ENCODE results near the gene TPX2. TPM values are rescaled to one million over a fixed set of nuclear protein-coding genes. Genes with fewer than 3 reads are reported as not detected.
A peak's percentile ranks its signal among the peaks of the same experiment; 100 is the strongest.
"Not testable (repeated sequence)": the region's sequence is repeated elsewhere in the genome, so short reads cannot be mapped to it uniquely, and the experiment has no call there.

The TPX2 gene
- total RNA-seq, 2 donors from 2014 or later, result 51.8 to 102 TPM

DNA sequence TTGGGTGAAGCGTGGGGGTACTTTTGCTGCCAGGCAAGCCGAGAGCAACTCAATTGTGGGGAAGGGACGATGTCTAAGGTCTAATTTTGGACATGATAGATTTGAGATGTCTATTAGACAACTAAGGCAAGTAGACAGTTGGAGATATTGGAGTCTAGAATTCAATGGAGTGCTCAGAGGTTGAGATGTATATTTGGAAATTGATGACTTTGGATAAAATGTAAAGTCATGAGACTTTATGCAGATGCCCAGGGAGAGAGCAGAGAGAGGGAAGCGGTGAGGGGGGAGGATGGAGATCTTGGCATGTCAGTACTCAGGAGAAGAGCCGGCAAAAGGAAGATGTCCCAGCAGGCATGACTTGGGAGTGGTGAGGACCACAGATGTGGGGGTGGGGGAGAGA, 87.0 kb downstream of the TPX2 start:
- DNase-seq (ENCODE audit: low spot score), result no peak
- Mint-ChIP-seq H3K4me1 (ENCODE audit: low read depth in 2 of 2) (peaks cover 0 to 4% of the 10 kb centered on the region in 2 donors), H3K4me3 (no peak overlapping the region), H3K9me3 (no peaks in the 10 kb centered on the region), H3K27ac (no peak overlapping the region), H3K36me3 (no peaks in the 10 kb centered on the region), H3K27me3 (peaks cover 0 to 7% of the 10 kb centered on the region in 2 donors)
- no peak for ATAC-seq

DNA sequence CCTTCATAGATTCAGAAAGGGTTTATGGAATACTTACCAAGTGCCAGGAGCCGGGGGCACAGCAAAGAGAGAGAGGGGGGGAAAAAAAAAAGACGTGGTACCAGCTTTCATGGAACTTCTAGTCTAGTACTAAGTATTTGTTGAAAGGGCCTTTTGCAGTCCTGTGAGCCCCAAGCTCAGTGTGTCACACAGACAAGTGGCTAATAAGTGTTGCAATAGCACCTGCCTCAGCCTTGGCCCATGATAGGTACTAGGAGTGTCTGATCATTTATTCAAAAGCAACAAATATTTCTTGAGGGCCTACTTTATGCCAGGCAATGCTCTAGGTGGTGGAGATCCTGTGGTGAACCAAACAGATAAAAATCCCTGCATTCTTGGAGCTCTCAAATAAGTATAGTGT, 88.0 kb downstream of the TPX2 start:
- H3K36me3 Mint-ChIP-seq, result no peaks in the 10 kb centered on the region

DNA sequence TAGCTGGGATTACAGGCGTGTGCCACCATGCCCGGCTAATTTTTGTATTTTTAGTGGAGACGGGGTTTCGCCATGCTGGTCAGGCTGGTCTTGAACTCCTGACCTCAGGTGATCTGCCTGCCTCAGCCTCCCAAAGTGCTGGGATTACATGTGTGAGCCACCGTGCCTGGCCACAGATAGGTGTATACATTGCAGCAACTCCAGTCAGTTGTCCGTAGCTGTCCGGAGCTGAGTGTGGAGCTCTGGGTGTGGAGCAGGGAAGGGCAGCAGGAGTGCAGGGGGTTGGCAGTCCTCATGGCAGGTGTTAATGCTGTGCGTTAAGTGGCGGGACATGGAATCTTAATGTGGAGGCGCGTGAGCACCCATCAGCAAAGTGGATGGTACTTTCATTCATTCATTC, 88.9 kb downstream of the TPX2 start:
- DNase-seq (ENCODE audit: low spot score); H3K36me3 Mint-ChIP-seq; H3K4me1 Mint-ChIP-seq (ENCODE audit: low read depth in 2 of 2); H3K27ac Mint-ChIP-seq; H3K27me3 Mint-ChIP-seq; H3K9me3 Mint-ChIP-seq; H3K4me3 Mint-ChIP-seq; ATAC-seq: not testable (repeated sequence)

More for the DNA sequence above, 88.0 kb downstream of the TPX2 start:
- Mint-ChIP-seq H3K9me3 (no peaks in the 10 kb centered on the region), H3K27me3 (peaks cover 0 to 6% of the 10 kb centered on the region in 2 donors), H3K4me3 (no peak overlapping the region), H3K4me1 (ENCODE audit: low read depth in 2 of 2) (peaks cover 0 to 3% of the 10 kb centered on the region in 2 donors), H3K27ac (no peak overlapping the region)
- ATAC-seq (no peak), DNase-seq (ENCODE audit: low spot score) (peak; percentile 34)

DNA sequence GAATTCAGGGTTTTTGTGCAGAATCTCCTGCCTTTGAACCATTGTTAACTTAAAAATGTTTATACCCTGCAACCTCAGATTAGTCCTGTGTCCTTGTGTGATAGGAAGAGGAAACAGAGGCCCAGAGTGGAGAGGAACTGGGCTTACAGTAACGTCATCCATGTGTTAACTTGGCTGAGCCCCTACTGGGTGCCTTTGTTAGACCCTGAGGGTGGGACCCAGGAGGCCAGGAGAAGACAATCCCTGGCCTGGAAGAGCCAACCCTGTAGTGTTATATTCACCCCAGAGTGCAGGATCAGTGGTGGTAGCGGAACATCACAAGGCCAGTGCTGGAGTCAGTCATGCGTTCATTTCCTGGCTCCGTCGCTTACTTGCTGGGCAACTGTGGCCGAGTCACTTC, 90.6 kb downstream of the TPX2 start:
- H3K4me3 Mint-ChIP-seq, result no peak overlapping the region
- H3K4me1 Mint-ChIP-seq (ENCODE audit: low read depth in 2 of 2), result peaks cover under 1 to 6% of the 10 kb centered on the region in 2 donors
- DNase-seq (ENCODE audit: low spot score) (no peak), ATAC-seq (no peak)
- no peaks in the 10 kb centered on the region for H3K36me3 Mint-ChIP-seq
- H3K27ac Mint-ChIP-seq, result no peak overlapping the region
- H3K27me3 Mint-ChIP-seq, result no peaks in the 10 kb centered on the region
- no peaks in the 10 kb centered on the region for H3K9me3 Mint-ChIP-seq

- Mint-ChIP-seq H3K4me1 (ENCODE audit: low read depth in 2 of 2) (peaks cover 8 to 10% of the 10 kb centered on the region in 2 donors), H3K4me3 (no peak overlapping the region), H3K36me3 (no peaks in the 10 kb centered on the region), H3K27ac (no peak overlapping the region), H3K27me3 (no peaks in the 10 kb centered on the region), H3K9me3 (no peaks in the 10 kb centered on the region)
- ATAC-seq (no peak), DNase-seq (ENCODE audit: low spot score) (no peak)
Measured at GRCh38 chr20:31830406-31830981, 91.4 kb downstream of the TPX2 start.

DNA sequence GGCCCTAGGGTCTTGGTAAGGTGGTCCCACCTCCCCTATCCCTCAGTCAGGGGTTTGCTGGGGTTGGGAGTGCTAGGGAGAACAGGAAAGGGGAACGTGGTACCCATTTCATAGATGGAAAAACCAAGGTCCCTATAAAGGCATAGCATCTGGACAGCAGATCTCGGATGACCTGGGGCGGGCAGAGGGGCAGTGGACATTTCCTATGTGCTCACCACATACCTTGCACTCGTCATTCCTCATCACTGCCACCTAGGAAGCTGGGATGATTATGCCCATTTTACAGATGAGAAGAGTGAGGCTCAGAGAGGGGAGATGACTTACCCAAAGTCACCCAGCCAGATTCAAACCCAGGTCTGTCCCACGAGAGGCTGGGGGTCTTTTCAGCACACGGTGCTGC, 92.1 kb downstream of the TPX2 start:
- Mint-ChIP-seq H3K9me3 (no peaks in the 10 kb centered on the region), H3K36me3 (no peaks in the 10 kb centered on the region), H3K4me1 (ENCODE audit: low read depth in 2 of 2) (peaks cover 12 to 15% of the 10 kb centered on the region in 2 donors), H3K27me3 (no peaks in the 10 kb centered on the region), H3K4me3 (no peak overlapping the region), H3K27ac (no peak overlapping the region)
- ATAC-seq (no peak), DNase-seq (ENCODE audit: low spot score) (no peak)

- no peaks in the 10 kb centered on the region for H3K9me3 Mint-ChIP-seq
- H3K27ac Mint-ChIP-seq, result no peak overlapping the region
- peaks cover 15 to 18% of the 10 kb centered on the region in 2 donors for H3K4me1 Mint-ChIP-seq (ENCODE audit: low read depth in 2 of 2)
- H3K36me3 Mint-ChIP-seq, result no peaks in the 10 kb centered on the region
- no peak overlapping the region for H3K4me3 Mint-ChIP-seq
- DNase-seq (ENCODE audit: low spot score) (no peak), ATAC-seq (no peak)
- H3K27me3 Mint-ChIP-seq, result no peaks in the 10 kb centered on the region
Measured at GRCh38 chr20:31831771-31832306, 92.7 kb downstream of the TPX2 start.

DNA sequence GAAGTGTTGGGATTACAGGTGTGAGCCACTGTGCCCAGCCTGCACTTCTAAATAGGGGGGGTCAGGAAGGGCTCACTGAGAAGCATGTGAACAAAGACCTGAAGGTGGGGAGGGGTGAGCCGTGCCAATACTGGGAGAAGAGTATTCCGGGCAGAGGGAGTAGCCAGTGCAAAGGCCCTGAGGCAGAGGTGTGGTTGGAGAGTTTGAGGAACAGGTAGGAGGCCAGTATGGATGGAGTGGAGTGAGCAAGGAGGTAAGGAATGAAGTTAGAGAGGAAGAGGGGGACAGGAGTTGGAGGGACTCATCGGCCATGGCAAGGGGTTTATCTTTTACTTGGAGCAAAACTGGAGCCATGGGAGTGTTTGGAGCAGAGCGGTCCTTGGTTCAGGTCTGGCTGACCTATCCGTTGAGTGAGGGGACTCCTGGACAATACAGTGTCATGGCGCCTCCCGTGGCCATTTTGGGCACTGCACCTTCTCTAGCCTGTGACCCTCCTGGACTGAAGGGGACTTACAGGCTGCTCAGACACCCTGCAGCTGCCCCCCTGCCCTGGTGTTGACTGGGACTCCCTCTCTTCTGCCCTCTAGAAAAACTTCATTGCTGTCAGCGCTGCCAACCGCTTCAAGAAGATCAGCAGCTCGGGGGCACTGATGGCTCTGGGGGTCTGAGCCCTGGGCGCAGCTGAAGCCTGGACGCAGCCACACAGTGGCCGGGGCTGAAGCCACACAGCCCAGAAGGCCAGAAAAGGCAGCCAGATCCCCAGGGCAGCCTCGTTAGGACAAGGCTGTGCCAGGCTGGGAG, 94.2 kb downstream of the TPX2 start:
- no peak for ATAC-seq
- peak; percentile 76 for DNase-seq (ENCODE audit: low spot score)
- no peaks in the 10 kb centered on the region for H3K27me3 Mint-ChIP-seq
- H3K9me3 Mint-ChIP-seq, result no peaks in the 10 kb centered on the region
- H3K27ac Mint-ChIP-seq, result no peak overlapping the region
- H3K4me3 Mint-ChIP-seq, result no peak overlapping the region
- no peaks in the 10 kb centered on the region for H3K36me3 Mint-ChIP-seq
- peaks cover 15 to 18% of the 10 kb centered on the region in 2 donors for H3K4me1 Mint-ChIP-seq (ENCODE audit: low read depth in 2 of 2)

- peaks cover 15 to 18% of the 10 kb centered on the region in 2 donors for H3K4me1 Mint-ChIP-seq (ENCODE audit: low read depth in 2 of 2)
- no peaks in the 10 kb centered on the region for H3K36me3 Mint-ChIP-seq
- H3K9me3 Mint-ChIP-seq, result no peaks in the 10 kb centered on the region
- H3K27me3 Mint-ChIP-seq, result no peaks in the 10 kb centered on the region
- ATAC-seq, result no peak
- no peak for DNase-seq (ENCODE audit: low spot score)
- no peak overlapping the region for H3K27ac Mint-ChIP-seq
- no peak overlapping the region for H3K4me3 Mint-ChIP-seq
Measured at GRCh38 chr20:31833931-31834521, 94.9 kb downstream of the TPX2 start.

DNA sequence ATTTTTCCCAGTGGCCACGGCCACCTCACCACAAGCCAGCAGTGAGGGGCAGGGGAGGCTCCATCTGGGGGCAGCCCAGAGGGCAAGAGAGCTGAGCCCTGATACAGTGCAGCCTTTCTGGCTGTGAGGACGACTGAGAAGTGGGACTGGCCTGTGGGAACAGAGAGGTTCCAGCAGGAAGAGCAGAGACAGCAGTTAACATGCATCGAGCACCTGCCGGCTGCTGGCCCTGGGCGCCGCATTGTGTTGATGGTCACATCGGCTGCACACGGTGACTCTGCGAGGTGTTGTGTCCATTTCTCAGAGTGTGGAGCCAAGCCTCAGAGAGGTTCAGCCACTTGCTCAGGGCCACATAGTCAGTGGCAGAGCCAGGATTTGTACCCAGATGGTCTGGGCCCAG, 96.5 kb downstream of the TPX2 start:
- H3K27me3 Mint-ChIP-seq, result no peaks in the 10 kb centered on the region
- ATAC-seq (peak in 1 of 2 donors; percentile 12), DNase-seq (ENCODE audit: low spot score) (no peak)
- H3K9me3 Mint-ChIP-seq, result no peaks in the 10 kb centered on the region
- no peak overlapping the region for H3K27ac Mint-ChIP-seq
- H3K4me3 Mint-ChIP-seq, result peak overlapping the region; percentile 61
- no peaks in the 10 kb centered on the region for H3K36me3 Mint-ChIP-seq
- peaks cover 15 to 18% of the 10 kb centered on the region in 2 donors for H3K4me1 Mint-ChIP-seq (ENCODE audit: low read depth in 2 of 2)

DNA sequence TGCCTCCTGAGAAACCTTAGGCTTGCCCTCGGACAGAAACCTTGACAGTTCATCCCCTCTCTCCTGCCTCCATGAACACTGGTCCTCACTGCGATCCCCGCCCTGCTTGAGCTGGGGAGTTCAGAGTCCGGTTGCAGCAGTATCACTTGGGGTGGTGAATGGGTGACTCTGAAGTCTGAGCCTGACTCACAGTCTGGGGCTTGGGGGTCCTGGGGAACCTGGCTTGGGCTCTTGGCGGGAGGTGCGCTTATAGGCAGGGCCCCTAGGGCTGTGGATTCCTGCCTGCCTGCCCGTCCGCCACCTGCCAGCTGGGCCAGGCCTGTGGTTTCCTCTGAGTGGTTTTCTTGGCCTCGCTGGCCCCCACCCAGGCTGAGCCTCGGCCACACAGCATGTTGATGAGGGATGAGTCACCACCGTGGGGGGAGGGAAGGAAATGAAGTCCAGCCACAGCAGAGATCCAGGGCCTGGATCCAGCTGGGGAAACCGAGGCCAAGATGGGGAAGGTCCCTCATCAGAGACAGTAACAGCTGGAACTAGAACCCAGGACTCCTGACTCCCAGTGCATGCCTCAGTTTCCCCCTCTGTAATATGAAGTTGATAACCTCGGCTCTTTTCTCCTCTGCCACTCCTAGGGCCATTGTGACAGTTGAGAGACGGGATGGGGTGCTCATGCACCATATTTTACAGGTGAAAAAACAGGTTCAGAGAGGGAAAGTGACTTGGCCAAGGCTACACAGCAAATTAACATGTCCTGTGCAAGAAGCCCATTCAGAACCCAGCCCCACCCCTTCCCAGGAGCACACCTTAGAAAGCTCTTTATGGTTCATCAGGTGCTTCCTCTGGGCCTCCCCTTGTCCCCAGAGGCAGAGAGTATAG, 97.1 kb downstream of the TPX2 start:
- peak overlapping the region; percentile 61 for H3K4me3 Mint-ChIP-seq
- no peaks in the 10 kb centered on the region for H3K27me3 Mint-ChIP-seq
- DNase-seq (ENCODE audit: low spot score) (peak; percentile 86), ATAC-seq (peak; percentile 91 to 92)
- peak overlapping the region in 1 of 2 donors; percentile 33 for H3K27ac Mint-ChIP-seq
- no peaks in the 10 kb centered on the region for H3K9me3 Mint-ChIP-seq
- H3K36me3 Mint-ChIP-seq, result no peaks in the 10 kb centered on the region
- H3K4me1 Mint-ChIP-seq (ENCODE audit: low read depth in 2 of 2), result peaks cover 15 to 18% of the 10 kb centered on the region in 2 donors

- H3K4me3 Mint-ChIP-seq, result no peak overlapping the region
- no peaks in the 10 kb centered on the region for H3K27me3 Mint-ChIP-seq
Measured at GRCh38 chr20:31836853-31837608, 97.9 kb downstream of the TPX2 start.

More at GRCh38 chr20:31836853-31837608, 97.9 kb downstream of the TPX2 start:
- Mint-ChIP-seq H3K36me3 (no peaks in the 10 kb centered on the region), H3K4me1 (ENCODE audit: low read depth in 2 of 2) (peaks cover 15 to 18% of the 10 kb centered on the region in 2 donors), H3K9me3 (no peaks in the 10 kb centered on the region), H3K27ac (no peak overlapping the region)
- ATAC-seq (no peak), DNase-seq (ENCODE audit: low spot score) (no peak)
